DMS153 treated with DMSO at 0.1 percent for 48 hours (cell line): ENCODE measurements around the gene SEC14L2.

Source experiments
- DNase-seq: peaks from one replicate; lab custom pipeline; 2025; ENCODE audit not compliant: unreplicated experiment; lab: John Stamatoyannopoulos, UW

The SEC14L2 gene

GRCh38 chr22:30396871-30397655 lies at the start of gene SEC14L2:
Gene SEC14L2, plus strand, starts transcription at chr22:30397018. Its CDS starts 99 bp downstream, at chr22:30397117.
- peak; percentile 22 for DNase-seq

GRCh38 chr22:30347255-30347892 lies 49.4 kb upstream of the SEC14L2 start:
- DNase-seq = no peak

- DNase-seq = no peak
Observed at GRCh38 chr22:30348404-30348803, 48.4 kb upstream of the SEC14L2 start.

GRCh38 chr22:30348809-30349208 lies 48.0 kb upstream of the SEC14L2 start:
- DNase-seq = no peak

GRCh38 chr22:30351226-30351625 lies 45.6 kb upstream of the SEC14L2 start:
- DNase-seq = no peak

GRCh38 chr22:30354644-30355043 lies 42.2 kb upstream of the SEC14L2 start:
- no peak for DNase-seq

- DNase-seq = peak; percentile 78
Observed at GRCh38 chr22:30356449-30357235, 40.2 kb upstream of the SEC14L2 start, which contains the start of the genes CCDC157 and SF3A1. Gene CCDC157, plus strand, starts transcription at chr22:30357007. Its CDS starts 8,994 bp downstream, at chr22:30366001. Gene SF3A1, minus strand, starts transcription at chr22:30356894. Its CDS starts 102 bp downstream, at chr22:30356792.

- DNase-seq = no peak
Observed at GRCh38 chr22:30357236-30357570, 39.6 kb upstream of the SEC14L2 start.

GRCh38 chr22:30357650-30358215 lies 39.1 kb upstream of the SEC14L2 start:
- no peak for DNase-seq

GRCh38 chr22:30358541-30358940 lies 38.3 kb upstream of the SEC14L2 start:
- DNase-seq = no peak

GRCh38 chr22:30361916-30362650 lies 34.7 kb upstream of the SEC14L2 start:
- no peak for DNase-seq

GRCh38 chr22:30362651-30363281 lies 34.1 kb upstream of the SEC14L2 start:
- no peak for DNase-seq

GRCh38 chr22:30365891-30366290 lies 30.9 kb upstream of the SEC14L2 start:
- no peak for DNase-seq

- DNase-seq = no peak
Observed at GRCh38 chr22:30368420-30368819, 28.4 kb upstream of the SEC14L2 start.

GRCh38 chr22:30370641-30371230 lies 26.1 kb upstream of the SEC14L2 start:
- no peak for DNase-seq

- DNase-seq = no peak
Observed at GRCh38 chr22:30371321-30371720, 25.5 kb upstream of the SEC14L2 start.

GRCh38 chr22:30371981-30372380 lies 24.8 kb upstream of the SEC14L2 start:
- DNase-seq = peak; percentile 3

GRCh38 chr22:30372915-30373314 lies 23.9 kb upstream of the SEC14L2 start:
- DNase-seq = no peak
